GM21447 (cell line): ENCODE measurements around the gene ETV7.

Source experiments
- ATAC-seq: cut with Tn5 transposase; IDR thresholded peaks from one replicate; pipeline ENCODE4 v1.9.1; 2021; ENCODE audit not compliant: unreplicated experiment

Gene ETV7

DNA sequence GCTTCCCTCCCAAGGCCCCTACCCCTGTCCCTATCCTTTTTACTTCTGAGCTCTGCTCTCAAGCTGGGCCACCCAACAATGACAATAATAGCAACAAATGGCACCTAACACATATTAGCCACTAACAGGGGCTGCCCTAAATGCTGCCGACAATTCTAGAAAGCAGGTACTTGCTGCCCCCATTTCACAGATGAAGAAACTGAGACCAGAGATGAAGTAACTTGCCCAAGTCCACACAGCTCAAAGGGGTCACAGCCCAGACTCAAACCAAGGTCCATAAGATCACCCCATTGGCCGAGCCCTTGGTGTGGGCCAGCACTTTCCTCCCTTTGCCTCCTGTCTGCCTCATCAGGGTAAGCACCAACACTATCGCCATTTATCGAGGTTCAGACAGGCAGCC lies 62.8 kb downstream of the ETV7 start:
- ATAC-seq: no peak

DNA sequence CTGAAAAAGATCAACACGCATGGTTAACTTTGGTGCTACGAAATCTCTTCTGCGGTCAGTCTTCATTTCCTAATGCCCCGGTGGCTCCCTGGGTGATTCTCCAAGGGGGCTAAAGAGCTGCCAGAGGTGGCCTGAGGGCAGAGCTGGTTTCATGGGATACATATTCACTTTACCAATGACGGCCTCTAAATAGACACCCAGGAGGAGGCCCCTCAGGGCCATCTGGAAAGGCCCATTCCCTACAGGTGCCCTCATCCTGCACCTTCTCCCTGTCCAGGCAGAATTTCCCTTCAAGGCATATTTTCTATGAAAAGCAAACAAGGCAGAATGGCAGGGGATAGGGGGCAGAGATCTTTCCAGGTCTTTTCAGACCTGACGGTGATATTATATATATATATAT lies 63.3 kb downstream of the ETV7 start:
- ATAC-seq: no peak

DNA sequence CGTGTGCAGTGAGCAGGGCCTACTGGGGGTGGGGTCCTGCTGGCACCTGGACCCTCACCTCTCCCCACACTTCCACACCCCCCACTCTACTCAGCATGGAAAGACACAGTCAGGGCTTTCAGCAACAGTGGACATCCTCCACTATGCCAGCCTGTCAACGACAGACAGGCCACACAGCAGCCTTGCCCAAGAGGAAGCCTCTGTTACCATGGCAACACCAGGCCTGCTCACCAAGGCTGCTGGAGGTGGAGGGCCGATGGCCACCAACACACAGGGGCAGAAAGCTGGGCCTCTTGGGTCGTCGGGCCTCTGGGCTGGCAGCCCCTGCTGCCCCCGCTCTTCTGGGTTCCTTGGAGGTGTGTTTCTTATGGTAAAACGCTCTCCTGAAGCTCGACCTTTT lies 64.4 kb downstream of the ETV7 start:
- ATAC-seq: no peak

DNA sequence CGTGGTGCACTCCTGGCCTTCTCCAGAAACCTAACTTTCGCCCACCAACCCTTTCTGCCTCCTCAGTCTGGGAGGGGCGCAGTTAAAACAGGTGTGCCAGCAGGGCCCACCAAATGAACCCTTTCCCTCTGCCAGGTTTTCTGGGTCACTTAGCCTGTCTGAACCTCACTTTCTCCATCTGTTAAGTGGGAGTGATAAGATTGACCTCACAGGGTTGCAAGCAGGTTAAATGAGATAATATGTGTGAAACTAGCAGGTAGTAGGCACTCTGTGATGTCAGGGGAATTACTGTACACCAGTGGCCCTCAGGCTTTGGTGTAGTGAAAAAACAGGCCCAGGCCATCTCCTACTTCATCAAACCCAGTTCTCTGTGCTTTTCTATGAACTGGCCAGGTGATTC lies 64.9 kb downstream of the ETV7 start:
- no peak for ATAC-seq

DNA sequence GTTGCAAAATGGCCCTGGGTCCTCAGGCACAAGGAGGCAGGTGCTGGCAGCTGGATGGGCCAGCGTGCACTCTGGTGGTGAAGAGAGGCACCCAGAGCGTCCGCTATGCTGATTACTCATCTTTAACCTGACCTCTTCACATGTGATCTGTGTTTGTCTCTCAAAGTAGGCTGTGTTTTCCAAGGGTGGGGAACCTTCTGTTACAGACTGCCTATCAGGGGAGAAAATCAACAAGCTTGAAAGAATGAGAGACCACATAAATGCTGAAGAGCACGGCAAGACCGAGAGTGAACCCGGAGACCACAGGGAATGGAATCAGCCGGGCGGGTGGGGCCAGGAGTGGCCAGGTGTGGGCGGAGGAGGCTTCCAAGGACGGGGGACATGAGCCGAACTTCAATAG lies 67.0 kb downstream of the ETV7 start:
- ATAC-seq: no peak

DNA sequence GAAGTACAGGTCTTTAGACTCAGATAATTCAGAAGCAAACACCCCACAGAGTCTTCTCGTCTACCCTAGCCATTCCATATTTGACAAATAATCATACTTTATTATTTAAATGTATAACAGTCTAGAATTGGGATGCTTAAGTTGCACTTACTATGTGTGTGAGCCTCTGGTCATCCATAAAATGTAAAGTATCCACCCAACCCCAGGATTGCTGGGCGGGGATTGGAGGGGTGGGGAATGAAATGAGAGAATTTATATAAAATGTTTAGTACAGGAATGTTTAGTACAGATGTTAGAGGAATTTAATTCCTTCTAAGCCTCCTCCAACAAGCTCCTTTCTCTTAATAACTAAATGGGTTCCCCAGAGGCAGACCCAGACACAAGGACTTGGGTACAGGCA lies 67.6 kb downstream of the ETV7 start:
- no peak for ATAC-seq

DNA sequence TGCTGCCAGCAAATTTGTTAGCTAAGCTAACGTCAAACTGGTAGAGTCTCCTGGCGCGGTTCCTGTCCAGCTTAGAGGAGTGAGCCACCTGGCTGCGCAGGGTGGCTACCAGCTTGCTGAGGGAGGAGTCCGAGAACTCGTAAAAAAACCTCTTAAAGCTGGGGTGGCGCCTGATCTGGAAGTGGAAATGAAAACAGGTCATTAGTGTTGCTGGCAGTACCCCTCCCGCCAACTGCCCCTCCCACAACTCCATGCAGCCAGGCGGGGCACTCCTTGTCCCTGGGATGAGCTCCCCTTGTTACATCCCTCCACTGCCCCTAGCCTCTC lies 68.1 kb downstream of the ETV7 start:
- ATAC-seq: no peak

DNA sequence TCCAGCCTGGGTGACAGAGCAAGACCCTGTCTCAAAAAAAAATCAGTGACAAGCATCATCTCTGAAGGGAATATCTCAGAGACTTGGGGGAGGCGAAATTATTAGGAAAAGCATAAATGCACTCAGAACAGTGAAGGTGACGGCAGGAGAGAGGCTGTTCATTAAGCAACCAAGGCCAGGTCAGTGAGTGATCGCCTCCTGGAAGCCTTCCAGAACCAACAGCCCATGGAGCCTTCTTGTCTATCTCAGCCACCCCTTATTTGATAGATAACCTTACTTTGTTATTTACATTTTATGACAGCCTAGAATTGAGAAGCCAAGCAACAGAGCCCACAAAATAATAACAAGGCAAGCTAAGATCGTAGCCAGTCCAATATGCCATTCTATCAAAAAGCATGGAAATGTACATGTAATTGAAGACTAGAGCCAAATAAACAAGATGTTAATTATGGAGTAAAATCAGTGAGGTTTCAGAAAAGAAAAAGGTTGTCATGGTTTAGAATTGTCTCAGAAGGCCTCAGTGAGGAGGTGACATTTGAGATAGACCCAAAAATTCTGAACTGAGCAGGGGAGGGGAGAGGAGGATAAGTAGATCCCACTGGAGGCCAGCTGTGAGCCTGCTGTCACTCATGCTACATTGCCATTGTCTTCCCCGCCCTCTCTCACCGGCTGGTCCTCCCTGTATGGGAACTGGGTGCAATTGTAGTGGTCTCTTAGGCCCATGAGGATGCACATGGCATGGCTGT lies 68.6 kb downstream of the ETV7 start:
- ATAC-seq: no peak

DNA sequence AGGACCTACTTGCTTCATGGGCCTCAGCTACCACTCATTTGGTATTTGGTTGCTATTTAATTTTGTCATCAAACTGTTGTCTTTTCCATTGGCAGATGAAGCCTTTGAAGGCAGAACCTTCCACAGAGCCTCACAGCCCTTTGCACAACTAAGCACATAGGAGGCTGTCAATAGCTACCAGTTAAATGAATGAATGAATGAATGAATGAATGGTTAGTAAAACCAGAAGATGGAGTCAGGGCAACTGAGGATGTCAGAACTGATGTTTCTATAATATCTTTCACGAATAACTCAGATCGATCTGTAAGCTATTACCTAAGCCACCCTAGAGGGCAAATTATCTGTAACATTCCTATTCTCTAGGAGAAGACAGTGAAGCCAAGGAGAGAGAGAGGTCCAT lies 69.8 kb downstream of the ETV7 start:
- ATAC-seq: no peak
